Bronchial epithelial cell (primary cell): ENCODE results near the gene PTPRD. TPM values are rescaled to one million over a fixed set of nuclear protein-coding genes. Genes with fewer than 3 reads are reported as not detected.

Experiments used
- DNase-seq: peaks from one replicate; pipeline ENCODE4 v3.0.0-alpha.2; 2010; ENCODE audit warnings: low read depth
- FAIRE-seq: peaks from 2 replicates; lab custom pipeline; 2011; peaks lifted over from hg19 to GRCh38; lab: Jason Lieb, UNC
- H3K27me3 ChIP-seq: 2 replicates; pipeline ENCODE4 v1.5.1; 2011; ENCODE audit warnings: low read length; ENCODE audit not compliant: control insufficient read depth, insufficient read depth
- H3K36me3 ChIP-seq: 2 replicates; pipeline ENCODE4 v1.5.1; 2011; ENCODE audit warnings: low read length; ENCODE audit not compliant: control insufficient read depth, insufficient read depth
- H3K4me3 ChIP-seq: 2 replicates; pipeline ENCODE4 v1.5.1; 2011; ENCODE audit warnings: mild to moderate bottlenecking, low read depth, low read length, control low read depth
- CTCF ChIP-seq: IDR thresholded peaks from 2 replicates; pipeline ENCODE4 v1.5.1; 2011; ENCODE audit warnings: mild to moderate bottlenecking, moderate library complexity, low read length, control low read depth, inconsistent platforms; ENCODE audit not compliant: insufficient read depth, severe bottlenecking
- total RNA-seq: library from RNA; depleted of rRNA; stranded (reverse); fragments of >200 nt; gene quantifications from 2 replicates; pipeline ENCODE4 v1.2.1, GENCODE V29; 2014

PTPRD gene
- total RNA-seq, 1 donor from 2014 or later = 2.9 TPM

- H3K4me3 ChIP-seq = no peak overlapping the region
- no peak for FAIRE-seq
- no peaks in the 10 kb centered on the region for H3K27me3 ChIP-seq
- TF ChIP-seq CTCF = no peak
- no peak for DNase-seq
- H3K36me3 ChIP-seq = no peaks in the 10 kb centered on the region
Measured at GRCh38 chr9:8420416-8420815, 2192.4 kb downstream of the PTPRD start.

- H3K4me3 ChIP-seq = no peak overlapping the region
- FAIRE-seq (no peak), DNase-seq (no peak)
- no peaks in the 10 kb centered on the region for H3K36me3 ChIP-seq
- TF ChIP-seq CTCF = no peak
- H3K27me3 ChIP-seq = no peaks in the 10 kb centered on the region
Measured at GRCh38 chr9:8419596-8420275, 2193.1 kb downstream of the PTPRD start.

DNA sequence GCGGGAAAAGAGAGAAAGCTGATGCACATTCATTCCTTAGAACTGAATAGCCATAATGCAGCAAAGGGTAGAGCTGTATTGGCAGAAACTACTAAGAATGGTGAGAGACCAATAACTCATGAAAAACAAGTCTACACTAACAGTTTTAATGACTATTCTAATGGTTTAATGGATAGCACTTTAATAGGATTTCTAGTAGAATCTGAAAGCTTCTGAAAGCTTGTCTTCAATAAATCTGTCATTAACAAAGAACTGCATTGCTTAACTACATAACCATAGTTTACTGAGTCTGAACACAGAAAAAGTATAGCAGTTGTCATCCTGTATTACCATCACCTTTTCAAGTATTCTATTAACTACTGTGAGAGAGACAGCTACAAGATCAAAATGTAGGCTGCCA is 2195.5 kb downstream of the PTPRD start:
- FAIRE-seq = no peak
- no peak for TF ChIP-seq CTCF
- H3K4me3 ChIP-seq = no peak overlapping the region

DNA sequence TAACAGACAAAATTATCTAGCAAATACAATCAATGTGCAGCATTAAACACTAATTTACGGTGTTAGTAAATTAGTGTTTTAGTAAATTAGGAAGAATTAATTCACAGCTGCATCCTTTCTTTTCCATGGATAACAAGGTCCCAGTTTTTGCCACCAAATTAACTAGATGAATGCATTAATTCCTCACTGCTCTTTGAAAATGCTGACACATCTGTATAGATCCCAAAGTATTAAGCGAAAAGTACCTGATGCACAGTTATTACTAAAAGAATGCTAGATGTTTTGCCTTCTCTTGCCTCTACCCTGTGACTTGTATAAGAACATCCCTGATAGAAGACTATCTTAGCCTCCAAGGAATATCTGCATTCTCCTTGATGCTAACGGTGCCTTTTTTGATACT is 2200.5 kb downstream of the PTPRD start:
- DNase-seq (no peak), FAIRE-seq (no peak)
- no peak overlapping the region for H3K4me3 ChIP-seq
- TF ChIP-seq CTCF = no peak
- H3K36me3 ChIP-seq = no peaks in the 10 kb centered on the region
- H3K27me3 ChIP-seq = no peaks in the 10 kb centered on the region

More for the DNA sequence above, 2195.5 kb downstream of the PTPRD start:
- DNase-seq = no peak
- Histone ChIP-seq H3K36me3 (no peaks in the 10 kb centered on the region), H3K27me3 (no peaks in the 10 kb centered on the region)

GRCh38 chr9:8408575-8409190 is 2204.1 kb downstream of the PTPRD start:
- DNase-seq = no peak
- FAIRE-seq = no peak

More at GRCh38 chr9:8408575-8409190, 2204.1 kb downstream of the PTPRD start:
- no peak for TF ChIP-seq CTCF
- Histone ChIP-seq H3K27me3 (no peaks in the 10 kb centered on the region), H3K36me3 (no peaks in the 10 kb centered on the region), H3K4me3 (no peak overlapping the region)
